ENCODE results near the gene CTU2. TPM values are rescaled to one million over a fixed set of nuclear protein-coding genes. Genes with fewer than 3 reads are reported as not detected.

The CTU2 gene
- total RNA-seq, 1 experiment from 2014 or later = 52.4 TPM

- TF ChIP-seq E2F1 (CRISPR knock-in tag; IDR thresholded peaks at IDR 0.05) (no peak), JUN (CRISPR knock-in tag; IDR thresholded peaks at IDR 0.05) (no peak), PREB (CRISPR knock-in tag; IDR thresholded peaks at IDR 0.05; ENCODE audit: borderline replicate concordance) (no peak), ZNF263 (CRISPR knock-in tag; IDR thresholded peaks at IDR 0.05; ENCODE audit: low read depth) (no peak), ZSCAN18 (CRISPR knock-in tag; IDR thresholded peaks at IDR 0.05) (no peak), GTF2I (CRISPR knock-in tag; conservative IDR thresholded peaks at IDR 0.05) (no peak), STAT6 (CRISPR knock-in tag; conservative IDR thresholded peaks at IDR 0.05; ENCODE audit: low read depth) (no peak), TCF7 (CRISPR knock-in tag; IDR thresholded peaks at IDR 0.05; ENCODE audit: low read depth) (no peak), ZNF532 (CRISPR knock-in tag; IDR thresholded peaks at IDR 0.05; ENCODE audit: borderline replicate concordance) (no peak), MAX (CRISPR knock-in tag; IDR thresholded peaks at IDR 0.05) (no peak), ZNF121 (CRISPR knock-in tag; IDR thresholded peaks at IDR 0.05) (no peak), CTCF (IDR thresholded peaks at IDR 0.05) (no peak)
These were observed 19.5 kb downstream of the CTU2 start (continued) for GRCh38 chr16:88725609-88726407.
